HEK293T (cell line): ENCODE results near the gene NOSIP.

ENCODE experiments used
- BHLHE40 ChIP-seq: fragments of 450-650 bp; IDR thresholded peaks from 2 replicates; pipeline ENCODE4 v1.6.1; 2016; ENCODE audit warnings: mild to moderate bottlenecking, moderate library complexity, borderline replicate concordance
- FOXA1 ChIP-seq: fragments of 450-650 bp; IDR thresholded peaks from 2 replicates; pipeline ENCODE4 v1.6.1; 2016; ENCODE audit warnings: mild to moderate bottlenecking

GRCh38 chr19:49506575-49507105 is 73.7 kb downstream of the NOSIP start:
- TF ChIP-seq BHLHE40 (no peak), FOXA1 (no peak)
